Body of pancreas (tissue), 4 donors: ENCODE data around the gene CETN2. TPM values are rescaled to one million over a fixed set of nuclear protein-coding genes. Genes with fewer than 3 reads are reported as not detected.

Experiments
- ATAC-seq: fragments of 150-250 bp; one replicate; pipeline ENCODE4 v1.9.1; 2016
- DNase-seq, 4 donors: peaks; one replicate each; pipeline ENCODE4 v3.0.0-alpha.2; 2019
- H3K27ac ChIP-seq, 4 donors: fragments of 200-600 bp; sonication (generic); 1 replicate in 3 of 4; 2 replicates in 1 of 4; pipeline versions ENCODE4 v1.5.1 to v1.6.1; 2016 to 2019; ENCODE audit warnings: mild to moderate bottlenecking in 1 of 4, mixed read lengths in 1 of 4, moderate library complexity in 1 of 4
- H3K27me3 ChIP-seq, 2 donors: fragments of 200-600 bp; sonication (generic); one replicate each; pipeline ENCODE4 v1.6.0; 2016; ENCODE audit warnings: mild to moderate bottlenecking in 1 of 2
- H3K36me3 ChIP-seq, 2 donors: fragments of 200-600 bp; sonication (generic); replicated peaks in 1 of 2; 2 replicates each; pipeline ENCODE4 v1.5.1; 2016; ENCODE audit warnings: low read depth in 2 of 2; ENCODE audit not compliant: insufficient read depth in 1 of 2
- H3K4me1 ChIP-seq: fragments of 200-600 bp; sonication (generic); one replicate; pipeline ENCODE4 v1.6.0; 2016
- H3K4me3 ChIP-seq, 2 donors: fragments of 200-600 bp; sonication (generic); 1 replicate in 1 of 2; 2 replicates in 1 of 2; pipeline ENCODE4 v1.5.1; 2016 to 2019
- H3K9me3 ChIP-seq, 3 donors: fragments of 200-600 bp; sonication (generic); 1 replicate in 2 of 3; 2 replicates in 1 of 3; pipeline ENCODE4 v1.5.1; 2016
- CTCF ChIP-seq, 7 experiments: fragments of 450-650 bp in 4 of 7; fragments of 200-600 bp in 3 of 7; sonication (generic) in 3 of 7; IDR thresholded peaks; one replicate each; pipeline ENCODE4 v1.5.1; 2016 to 2019; ENCODE audit warnings: antibody characterized with exemption in 7 of 7
- POLR2A ChIP-seq, 3 donors: fragments of 450-650 bp; IDR thresholded peaks; one replicate each; pipeline ENCODE4 v1.6.1; 2016; ENCODE audit warnings: antibody characterized with exemption in 3 of 3, mild to moderate bottlenecking in 2 of 3
- WGBS, 2 donors: methylation state at CpG; one replicate each; pipeline ENCODE4 v1.1.5; 2017; 5-methylcytosine and 5-hydroxymethylcytosine counted together
- intact Hi-C: fragments of 100-400 bp; cut with DNase I; formaldehyde crosslinking; loops from one replicate; pipeline ENCODE4 v1.15.1; 2023
- total RNA-seq, 2 donors: library from RNA; depleted of rRNA; stranded (reverse); fragments of >200 nt; gene quantifications; one replicate each; pipeline ENCODE4 v1.1.0, GENCODE V29; 2016

The CETN2 gene
- total RNA-seq, 2 donors from 2014 or later: 15.0 to 17.8 TPM

DNA sequence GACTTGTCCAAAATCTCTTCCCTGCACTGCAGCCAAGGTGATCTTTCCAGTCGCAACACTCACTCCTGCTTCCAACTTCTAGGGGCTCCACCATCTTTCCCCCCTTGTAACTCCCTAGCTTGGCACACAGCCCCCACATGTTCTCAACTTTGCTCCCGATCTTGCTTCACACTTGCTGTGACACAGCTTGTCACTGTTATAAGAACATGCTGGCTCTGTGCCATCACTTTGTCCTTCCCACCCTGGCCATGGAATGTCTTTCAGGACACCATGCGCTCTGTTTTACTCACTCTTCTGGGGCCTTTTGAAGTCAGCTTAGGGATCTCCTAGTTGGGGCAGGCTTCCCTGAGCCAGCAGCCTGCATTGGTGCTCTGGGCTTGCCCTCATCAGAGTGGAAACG is 2.8 kb upstream of the CETN2 start:
- H3K9me3 ChIP-seq: no peaks in the 10 kb centered on the region
- WGBS, 2 donors: 68 to 88% methylated on average over 2 to 3 of the region's 4 CpGs
- H3K4me1 ChIP-seq: peaks cover 16% of the 10 kb centered on the region
- ATAC-seq (no peak), DNase-seq (peak in 1 of 4 donors; percentile 8)
- H3K27ac ChIP-seq: no peak overlapping the region
- no peaks in the 10 kb centered on the region for H3K27me3 ChIP-seq
- intact Hi-C loops: no loop called here
- H3K4me3 ChIP-seq: no peak overlapping the region
- H3K36me3 ChIP-seq: no peaks in the 10 kb centered on the region
- TF ChIP-seq CTCF (IDR thresholded peaks at IDR 0.05) (no peak), POLR2A (IDR thresholded peaks at IDR 0.05) (no peak)

- peaks cover 16% of the 10 kb centered on the region for H3K4me1 ChIP-seq
- H3K9me3 ChIP-seq: no peaks in the 10 kb centered on the region
- no peaks in the 10 kb centered on the region for H3K36me3 ChIP-seq
- H3K27me3 ChIP-seq: no peaks in the 10 kb centered on the region
- DNase-seq: no peak
- WGBS, 2 donors: 100% methylated on average over 3 of the region's 5 CpGs; no CpG with 5 or more reads in 1 of the 2 donors
- no peak for TF ChIP-seq CTCF (IDR thresholded peaks at IDR 0.05)
- no peak for TF ChIP-seq POLR2A (IDR thresholded peaks at IDR 0.05)
- H3K4me3 ChIP-seq: no peak overlapping the region
- H3K27ac ChIP-seq: no peak overlapping the region
- no peak for ATAC-seq
- intact Hi-C loops: no loop called here
Observed at GRCh38 chrX:152832520-152832919, 2.0 kb upstream of the CETN2 start.

GRCh38 chrX:152831391-152831790 is 834 bp upstream of the CETN2 start:
- no peaks in the 10 kb centered on the region for H3K27me3 ChIP-seq
- peak overlapping the region in 1 of 2 donors; percentile 39 for H3K4me3 ChIP-seq
- H3K4me1 ChIP-seq: peaks cover 16% of the 10 kb centered on the region
- H3K36me3 ChIP-seq: no peaks in the 10 kb centered on the region
- DNase-seq (no peak), ATAC-seq (no peak)
- intact Hi-C loops: no loop called here
- peak overlapping the region in 3 of 4 donors; percentile 56 to 71 (median 69) for H3K27ac ChIP-seq
- TF ChIP-seq POLR2A (IDR thresholded peaks at IDR 0.05) (no peak), CTCF (IDR thresholded peaks at IDR 0.05) (no peak)
- 3 to 6% methylated on average over 7 to 10 of the region's 10 CpGs for WGBS, 2 donors
- no peaks in the 10 kb centered on the region for H3K9me3 ChIP-seq

DNA sequence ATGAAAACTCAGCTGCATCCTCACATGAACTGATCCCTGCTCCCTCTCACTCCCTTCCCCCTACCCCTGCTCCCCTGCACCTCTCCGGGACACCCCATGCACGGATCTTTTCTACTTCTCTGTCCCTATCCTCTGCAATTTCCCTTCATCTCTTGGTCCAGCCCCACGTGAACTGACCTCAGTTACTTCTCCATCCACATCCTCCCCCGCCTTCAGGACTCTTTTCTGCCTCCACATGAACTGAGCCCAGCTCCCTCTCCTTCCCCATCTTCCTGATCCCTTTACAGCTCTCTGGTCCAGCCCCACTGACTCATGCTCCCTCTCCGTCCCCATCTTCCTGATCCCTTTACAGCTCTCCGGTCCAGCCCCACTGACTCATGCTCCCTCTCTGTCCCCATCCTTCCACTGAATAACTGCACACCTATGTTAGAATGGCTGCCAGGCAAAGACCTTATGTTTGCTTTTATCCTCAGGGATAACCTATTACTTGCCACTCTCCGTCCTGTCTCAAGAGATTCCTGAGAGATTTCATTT is 5.6 kb downstream of the CETN2 start:
- intact Hi-C loops: no loop called here
- Histone ChIP-seq H3K4me3 (no peak overlapping the region), H3K4me1 (peaks cover 2% of the 10 kb centered on the region), H3K9me3 (no peaks in the 10 kb centered on the region), H3K27me3 (no peaks in the 10 kb centered on the region), H3K36me3 (no peaks in the 10 kb centered on the region), H3K27ac (no peak overlapping the region)
- DNase-seq (no peak), ATAC-seq (no peak)
- WGBS, 2 donors: 54 to 57% methylated on average over 7 of the region's 7 CpGs
- TF ChIP-seq CTCF (IDR thresholded peaks at IDR 0.05): no peak
- TF ChIP-seq POLR2A (IDR thresholded peaks at IDR 0.05): no peak

GRCh38 chrX:152823657-152824056 is 6.9 kb downstream of the CETN2 start:
- Histone ChIP-seq H3K4me1 (no peaks in the 10 kb centered on the region), H3K36me3 (no peaks in the 10 kb centered on the region), H3K9me3 (no peaks in the 10 kb centered on the region), H3K27me3 (no peaks in the 10 kb centered on the region), H3K27ac (no peak overlapping the region), H3K4me3 (no peak overlapping the region)
- no peak for ATAC-seq
- WGBS, 2 donors: 32 to 37% methylated on average over 5 to 6 of the region's 6 CpGs
- TF ChIP-seq POLR2A (IDR thresholded peaks at IDR 0.05) (no peak), CTCF (IDR thresholded peaks at IDR 0.05) (no peak)
- DNase-seq: no peak
- intact Hi-C loops: no loop called here
